CD4-positive, alpha-beta memory T cell (primary cell): ENCODE data around the gene URI1. TPM values are rescaled to one million over a fixed set of nuclear protein-coding genes. Genes with fewer than 3 reads are reported as not detected.

ENCODE experiments used
- CTCF ChIA-PET: fragments of 350-600 bp; sonication (Branson Sonifier 250); formaldehyde crosslinking; loops from one replicate; lab custom pipeline; 2021; ENCODE audit warnings: inconsistent platforms; ENCODE audit not compliant: partially characterized antibody; lab: Charles Lee
- POLR2A ChIA-PET: fragments of 350-600 bp; sonication (Branson Sonifier 250); formaldehyde crosslinking; loops from one replicate; lab custom pipeline; 2021; ENCODE audit not compliant: partially characterized antibody; lab: Charles Lee
- DNase-seq, 5 donors: peaks; one replicate each; pipeline versions ENCODE4 v3.0.0 to v3.0.0-alpha.2; 2020 to 2022; ENCODE audit warnings: mixed read lengths in 1 of 5
- H3K27ac ChIP-seq: one replicate; pipeline ENCODE4 v1.7.0; 2013; ENCODE audit warnings: low read depth, low read length
- H3K27me3 ChIP-seq: 2 replicates; pipeline ENCODE4 v1.7.0; 2013; ENCODE audit warnings: mild to moderate bottlenecking, low read length, moderate library complexity; ENCODE audit not compliant: insufficient read depth
- H3K36me3 ChIP-seq: 2 replicates; pipeline ENCODE4 v1.7.0; 2013; ENCODE audit warnings: mild to moderate bottlenecking, low read length, moderate library complexity; ENCODE audit not compliant: insufficient read depth
- H3K4me1 ChIP-seq: 2 replicates; pipeline ENCODE4 v1.7.0; 2013; ENCODE audit warnings: mild to moderate bottlenecking, low read length, moderate library complexity; ENCODE audit not compliant: insufficient read depth
- H3K4me3 ChIP-seq, 2 donors: one replicate each; pipeline ENCODE4 v1.7.0; 2013; ENCODE audit warnings: low read length in 2 of 2, mild to moderate bottlenecking in 1 of 2
- H3K9me3 ChIP-seq, 2 donors: one replicate each; pipeline ENCODE4 v1.7.0; 2013; ENCODE audit warnings: low read length in 2 of 2, control low read depth in 1 of 2; ENCODE audit not compliant: control insufficient read depth in 1 of 2
- H3K27ac Mint-ChIP-seq, 7 donors: one replicate each; pipeline ENCODE4 v1.8.0; 2020 to 2021; ENCODE audit warnings: mixed read lengths in 7 of 7, mild to moderate bottlenecking in 6 of 7, inconsistent platforms in 3 of 7, moderate library complexity in 3 of 7
- H3K27me3 Mint-ChIP-seq, 2 donors: one replicate each; pipeline ENCODE4 v1.8.0; 2020 to 2021; ENCODE audit warnings: mixed read lengths in 2 of 2
- H3K36me3 Mint-ChIP-seq, 2 donors: one replicate each; pipeline ENCODE4 v1.8.0; 2020 to 2021; ENCODE audit warnings: mixed read lengths in 2 of 2, inconsistent platforms in 1 of 2, mild to moderate bottlenecking in 1 of 2
- H3K4me1 Mint-ChIP-seq, 4 donors: one replicate each; pipeline ENCODE4 v1.8.0; 2020 to 2021; ENCODE audit warnings: mixed read lengths in 4 of 4, mild to moderate bottlenecking in 1 of 4
- H3K4me3 Mint-ChIP-seq, 8 donors: one replicate each; pipeline ENCODE4 v1.8.0; 2020 to 2021; ENCODE audit warnings: mixed read lengths in 8 of 8, mild to moderate bottlenecking in 7 of 8, moderate library complexity in 6 of 8, inconsistent platforms in 3 of 8
- H3K9me3 Mint-ChIP-seq, 8 donors: one replicate each; pipeline ENCODE4 v1.8.0; 2020 to 2021; ENCODE audit warnings: mixed read lengths in 8 of 8, mild to moderate bottlenecking in 5 of 8, inconsistent platforms in 3 of 8, moderate library complexity in 1 of 8
- intact Hi-C: fragments of 100-400 bp; cut with micrococcal nuclease; formaldehyde crosslinking; loops from one replicate; pipeline ENCODE4 v1.15.1; 2023
- polyA plus RNA-seq, 2 donors: library from polyadenylated mRNA; unstranded; fragments of 300-500 nt; fragmentation: Illumina TruSeq; gene quantifications; one replicate each; pipeline ENCODE4 v1.2.3, GENCODE V29; 2021
- total RNA-seq, 2 experiments: library from RNA; stranded (reverse); gene quantifications; one replicate each; pipeline ENCODE4 v1.2.3, GENCODE V29; 2021

Gene URI1
- total and polyA plus RNA-seq, 4 experiments from 2014 or later: 16.6 to 95.0 (median 64.7) TPM

- DNase-seq: no peak
- Histone ChIP-seq H3K4me1 (no peaks in the 10 kb centered on the region), H3K36me3 (no peaks in the 10 kb centered on the region), H3K4me3 (no peak overlapping the region), H3K9me3 (no peaks in the 10 kb centered on the region), H3K27me3 (no peaks in the 10 kb centered on the region), H3K27ac (no peak overlapping the region)
- ChIA-PET CTCF (interaction anchor here (0.9 kb wide), 1 partner anchor 39 kb away, joined by 3 read pairs; no protein-coding TSS in a partner anchor), POLR2A (no interaction called here)
- Mint-ChIP-seq H3K4me1 (peaks cover 0 to 2% (median under 1%) of the 10 kb centered on the region in 4 donors), H3K27me3 (peaks cover 1 to 4% of the 10 kb centered on the region in 2 donors), H3K9me3 (peaks cover 0 to 2% (median 0%) of the 10 kb centered on the region in 8 donors), H3K4me3 (no peak overlapping the region), H3K36me3 (peaks cover 0 to 3% of the 10 kb centered on the region in 2 donors), H3K27ac (no peak overlapping the region)
- intact Hi-C loops: no loop called here
These were observed 14.0 kb upstream of the URI1 start for GRCh38 chr19:29927944-29928625.

DNA sequence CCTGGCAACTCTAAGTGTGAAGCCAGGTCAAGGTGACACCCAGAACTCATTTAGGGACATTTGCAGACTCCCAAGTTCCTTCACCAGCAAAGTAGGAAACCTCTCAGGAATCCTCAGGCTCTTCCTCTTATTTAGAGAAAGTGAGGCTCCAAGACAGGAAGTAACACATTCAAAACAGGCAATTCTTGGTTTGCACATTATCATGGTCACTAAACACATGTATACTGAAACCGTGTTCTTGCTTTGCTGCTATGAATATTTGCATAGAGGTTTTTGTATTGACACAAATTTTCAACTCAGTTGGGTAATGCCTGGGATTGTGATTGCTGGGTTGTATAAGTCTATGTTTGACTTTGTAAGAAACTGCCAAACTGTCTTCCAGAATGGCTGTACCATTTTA is 13.2 kb upstream of the URI1 start:
- Mint-ChIP-seq H3K36me3 (peaks cover 0 to 3% of the 10 kb centered on the region in 2 donors), H3K27ac (no peak overlapping the region), H3K4me3 (no peak overlapping the region), H3K4me1 (peaks cover 0 to 2% (median under 1%) of the 10 kb centered on the region in 4 donors), H3K9me3 (peaks cover 0 to 3% (median 0%) of the 10 kb centered on the region in 8 donors), H3K27me3 (peaks cover 1 to 4% of the 10 kb centered on the region in 2 donors)
- Histone ChIP-seq H3K27ac (no peak overlapping the region), H3K27me3 (no peaks in the 10 kb centered on the region), H3K36me3 (no peaks in the 10 kb centered on the region), H3K9me3 (no peaks in the 10 kb centered on the region), H3K4me1 (no peaks in the 10 kb centered on the region), H3K4me3 (no peak overlapping the region)
- ChIA-PET CTCF (no interaction called here), POLR2A (no interaction called here)
- no peak for DNase-seq
- intact Hi-C loops: no loop called here

- intact Hi-C loops: no loop called here
- H3K4me1 ChIP-seq: no peaks in the 10 kb centered on the region
- Mint-ChIP-seq H3K4me1 (no peaks in the 10 kb centered on the region), H3K36me3 (peaks cover 1 to 5% of the 10 kb centered on the region in 2 donors), H3K4me3 (no peak overlapping the region), H3K27me3 (peaks cover 0 to 11% of the 10 kb centered on the region in 2 donors), H3K27ac (no peak overlapping the region), H3K9me3 (peaks cover 0 to 27% (median 18%) of the 10 kb centered on the region in 8 donors)
- H3K27me3 ChIP-seq: no peaks in the 10 kb centered on the region
- no peak overlapping the region for H3K27ac ChIP-seq
- H3K9me3 ChIP-seq: no peaks in the 10 kb centered on the region
- DNase-seq: no peak
- no peak overlapping the region for H3K4me3 ChIP-seq
- ChIA-PET POLR2A (no interaction called here), CTCF (no interaction called here)
- H3K36me3 ChIP-seq: no peaks in the 10 kb centered on the region
These were observed 7.8 kb upstream of the URI1 start for GRCh38 chr19:29934257-29934656.

DNA sequence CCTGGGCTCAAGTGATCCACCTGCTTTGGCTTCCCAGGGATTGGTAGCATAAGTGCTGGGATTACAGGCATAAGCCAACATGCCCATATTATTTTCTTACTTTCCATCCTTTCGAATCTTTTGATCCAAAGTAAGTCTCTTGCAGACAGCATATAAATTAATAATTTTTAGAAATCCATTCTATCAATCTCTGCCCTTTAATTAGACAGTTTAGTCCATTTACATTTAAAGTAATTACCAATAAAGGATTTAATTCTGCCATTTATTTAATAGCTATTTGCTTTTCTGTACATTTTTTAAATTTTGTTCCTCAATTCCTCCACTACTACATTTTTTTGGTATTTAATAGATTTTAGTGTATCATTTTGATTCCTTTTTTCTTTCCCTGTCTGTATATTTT is 7.3 kb upstream of the URI1 start:
- Mint-ChIP-seq H3K27ac (no peak overlapping the region), H3K27me3 (peaks cover 0 to 11% of the 10 kb centered on the region in 2 donors), H3K4me3 (no peak overlapping the region), H3K36me3 (peaks cover 1 to 5% of the 10 kb centered on the region in 2 donors), H3K4me1 (peaks cover 0 to 5% (median 0%) of the 10 kb centered on the region in 4 donors), H3K9me3 (peaks cover 0 to 28% (median 18%) of the 10 kb centered on the region in 8 donors)
- H3K4me3 ChIP-seq: no peak overlapping the region
- intact Hi-C loops: no loop called here
- no peaks in the 10 kb centered on the region for H3K4me1 ChIP-seq
- H3K27ac ChIP-seq: no peak overlapping the region
- no peaks in the 10 kb centered on the region for H3K36me3 ChIP-seq
- DNase-seq: no peak
- ChIA-PET POLR2A (no interaction called here), CTCF (no interaction called here)
- H3K27me3 ChIP-seq: no peaks in the 10 kb centered on the region
- no peaks in the 10 kb centered on the region for H3K9me3 ChIP-seq

- H3K27me3 Mint-ChIP-seq: peaks cover 0 to 11% of the 10 kb centered on the region in 2 donors
- H3K36me3 Mint-ChIP-seq: peaks cover 1 to 5% of the 10 kb centered on the region in 2 donors
- peaks cover 5% of the 10 kb centered on the region for H3K4me1 ChIP-seq
- H3K9me3 ChIP-seq: no peaks in the 10 kb centered on the region
- peaks cover 0 to 28% (median 18%) of the 10 kb centered on the region in 8 donors for H3K9me3 Mint-ChIP-seq
- H3K4me1 Mint-ChIP-seq: peaks cover 0 to 14% (median 1%) of the 10 kb centered on the region in 4 donors
- no peak overlapping the region for H3K27ac Mint-ChIP-seq
- no peak for DNase-seq
- no peaks in the 10 kb centered on the region for H3K27me3 ChIP-seq
- CTCF ChIA-PET: interaction anchor here (0.6 to 1.1 kb wide), 2 partner anchors 70 to 218 kb away, joined by 4 read pairs; no protein-coding TSS in a partner anchor
- no peaks in the 10 kb centered on the region for H3K36me3 ChIP-seq
- POLR2A ChIA-PET: no interaction called here
- no peak overlapping the region for H3K27ac ChIP-seq
- intact Hi-C loops: no loop called here
- no peak overlapping the region for H3K4me3 Mint-ChIP-seq
- no peak overlapping the region for H3K4me3 ChIP-seq
These were observed 5.6 kb upstream of the URI1 start for GRCh38 chr19:29936409-29936808.

DNA sequence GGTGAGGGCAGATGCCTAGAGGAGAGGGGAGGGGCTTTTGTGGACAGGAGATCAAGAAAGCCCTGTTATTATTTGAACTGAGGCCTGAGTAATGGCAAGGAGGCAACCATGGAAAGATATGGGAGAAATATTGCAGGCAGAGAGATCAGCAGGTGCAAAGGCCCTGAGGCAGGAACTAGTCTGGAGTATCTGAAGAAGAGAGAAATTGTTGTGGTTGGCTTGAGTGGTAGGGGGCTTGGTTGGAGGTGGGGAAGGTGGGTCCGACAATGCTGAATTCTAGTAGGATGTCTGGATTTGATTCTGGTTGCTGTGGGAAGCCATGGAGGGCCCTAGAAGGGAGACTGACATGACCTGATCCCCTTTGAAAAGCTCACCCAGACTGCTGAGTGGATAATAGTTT is 2.4 kb upstream of the URI1 start:
- no peak for DNase-seq
- Mint-ChIP-seq H3K27ac (peak overlapping the region in 4 of 7 donors; percentile 30 to 79 (median 60)), H3K27me3 (peaks cover 0 to 9% of the 10 kb centered on the region in 2 donors), H3K4me1 (peaks cover 12 to 29% (median 21%) of the 10 kb centered on the region in 4 donors), H3K4me3 (peak overlapping the region in 2 of 8 donors; percentile 29 to 30), H3K9me3 (peaks cover 0 to 22% (median 14%) of the 10 kb centered on the region in 8 donors), H3K36me3 (peaks cover 5 to 8% of the 10 kb centered on the region in 2 donors)
- no peaks in the 10 kb centered on the region for H3K27me3 ChIP-seq
- no peaks in the 10 kb centered on the region for H3K36me3 ChIP-seq
- ChIA-PET POLR2A (no interaction called here), CTCF (interaction anchor here (0.9 kb wide), 1 partner anchor 27 kb away, joined by 5 read pairs; no protein-coding TSS in a partner anchor)
- H3K4me3 ChIP-seq: no peak overlapping the region
- intact Hi-C loops: loop anchor here (5.0 kb wide), 1 partner anchor 727 kb away; the partner anchor contains the start of gene UQCRFS1
- H3K9me3 ChIP-seq: no peaks in the 10 kb centered on the region
- H3K4me1 ChIP-seq: peaks cover 27% of the 10 kb centered on the region
- no peak overlapping the region for H3K27ac ChIP-seq

GRCh38 chr19:29940971-29941585 is 961 bp upstream of the URI1 start:
- intact Hi-C loops: loop anchor here (5.0 kb wide), 1 partner anchor 729 kb away; the partner anchor contains the start of gene UQCRFS1
- H3K4me1 Mint-ChIP-seq: peaks cover 24 to 41% (median 33%) of the 10 kb centered on the region in 4 donors
- ChIA-PET POLR2A (interaction anchor here (0.7 to 2.8 kb wide), 11 partner anchors 14 to 335 kb away, joined by 3 to 20 read pairs (median 3); partner anchors contain the start of genes C19orf12 and POP4), CTCF (interaction anchor here (0.9 to 1.6 kb wide), 6 partner anchors 23 to 331 kb away, joined by 3 to 7 read pairs (median 3); no protein-coding TSS in a partner anchor)
- Histone ChIP-seq H3K36me3 (no peaks in the 10 kb centered on the region), H3K4me3 (no peak overlapping the region), H3K4me1 (peaks cover 42% of the 10 kb centered on the region), H3K9me3 (no peaks in the 10 kb centered on the region), H3K27me3 (no peaks in the 10 kb centered on the region), H3K27ac (no peak overlapping the region)
- peak overlapping the region; percentile 57 to 90 (median 87) for H3K4me3 Mint-ChIP-seq
- no peak for DNase-seq
- H3K9me3 Mint-ChIP-seq: peaks cover 0 to 13% (median 8%) of the 10 kb centered on the region in 8 donors
- H3K27me3 Mint-ChIP-seq: peaks cover 0 to 9% of the 10 kb centered on the region in 2 donors
- H3K36me3 Mint-ChIP-seq: peaks cover 3 to 7% of the 10 kb centered on the region in 2 donors
- peak overlapping the region in 6 of 7 donors; percentile 42 to 93 (median 88) for H3K27ac Mint-ChIP-seq
